ENCODE data around the gene PPIL1.

PPIL1 gene

DNA sequence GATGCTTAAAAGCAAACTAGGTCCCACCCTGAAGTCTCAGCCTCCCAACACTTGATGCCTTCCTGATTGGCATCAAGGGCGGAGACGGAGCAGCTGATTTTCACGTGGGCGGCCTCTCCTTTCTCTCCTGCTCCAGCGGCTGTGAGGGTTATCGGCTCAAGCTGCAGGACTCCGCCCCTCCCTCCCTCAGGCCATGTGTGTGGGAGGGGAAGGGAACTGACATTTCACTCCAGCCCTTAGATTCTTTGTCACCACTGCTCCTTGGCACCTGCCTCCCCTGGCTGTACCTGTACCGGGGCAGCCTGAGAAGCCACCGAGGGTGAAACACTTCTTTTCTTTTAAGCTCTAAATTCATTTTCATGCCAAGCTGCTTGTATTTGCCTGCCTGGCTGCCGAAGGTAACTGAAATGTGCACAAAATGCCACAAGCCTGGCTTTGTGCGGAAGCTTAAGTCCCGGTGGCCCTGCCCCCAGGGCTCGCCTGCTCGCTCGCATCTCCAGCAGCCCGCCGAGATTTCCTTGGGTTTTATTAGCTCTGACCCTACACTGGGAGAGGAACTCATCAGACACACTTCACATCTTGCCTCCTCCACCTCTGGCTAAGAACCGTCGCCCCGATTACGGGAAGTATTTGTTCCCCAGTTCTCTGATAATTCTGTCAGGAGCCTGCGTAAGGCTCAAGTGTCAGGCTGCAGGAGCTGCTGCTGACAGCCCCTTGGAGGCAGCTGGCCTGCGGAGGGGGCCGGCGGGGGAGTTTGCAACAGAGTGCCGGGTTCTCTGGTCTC, 25.8 kb downstream of the PPIL1 start:
- H3K36me3 ChIP-seq (ENCODE audit: control insufficient read depth in 2 of 2, insufficient read depth in 1 of 2, low read length in 2 of 2): peaks cover 0 to 22% of the 10 kb centered on the region in 2 experiments; a peak in 2 of 3 replicates
- H3K9me3 ChIP-seq (ENCODE audit: control insufficient read depth, insufficient read depth, low read depth, low read length): no peaks in the 10 kb centered on the region
- CTCF ChIA-PET: interaction anchor here (0.6 to 11.0 kb wide), 26 partner anchors 8 to 698 kb away, joined by 3 to 298 read pairs (median 6); partner anchors contain the start of genes C6orf89 and PPIL1
- peak overlapping the region; percentile 7; the same call in 1 of the 2 replicates for H3K4me3 ChIP-seq (ENCODE audit: low read depth, low read length)
- POLR2A ChIA-PET: interaction anchor here (0.6 to 3.1 kb wide), 5 partner anchors 8 to 137 kb away, joined by 3 to 14 read pairs (median 3); partner anchors contain the start of genes MTCH1 and PPIL1
- H3K27ac ChIP-seq (ENCODE audit: extremely low read depth, low read depth, low read length): no peak overlapping the region
- no peaks in the 10 kb centered on the region; the same call in 1 of the 2 replicates for H3K4me1 ChIP-seq (ENCODE audit: control insufficient read depth, insufficient read depth, low read length)
- TF ChIP-seq ZBTB21 (tag by site-specific recombination; IDR thresholded peaks at IDR 0.05) (no peak), ZNF610 (tag by site-specific recombination; IDR thresholded peaks at IDR 0.05; ENCODE audit: borderline replicate concordance) (no peak), ZNF571 (tag by site-specific recombination; IDR thresholded peaks at IDR 0.05) (no peak), ZNF658 (tag by site-specific recombination; IDR thresholded peaks at IDR 0.05) (no peak), ZNF16 (tag by site-specific recombination; IDR thresholded peaks at IDR 0.05; ENCODE audit: low read depth) (no peak), ZNF600 (tag by site-specific recombination; IDR thresholded peaks at IDR 0.05) (no peak), PRDM6 (tag by site-specific recombination; IDR thresholded peaks at IDR 0.05) (no peak), GFI1B (tag by site-specific recombination; IDR thresholded peaks at IDR 0.05) (no peak), TSHZ1 (tag by site-specific recombination; IDR thresholded peaks at IDR 0.05; ENCODE audit: borderline replicate concordance) (no peak), ZNF223 (tag by site-specific recombination; IDR thresholded peaks at IDR 0.05) (no peak), ZNF23 (tag by site-specific recombination; IDR thresholded peaks at IDR 0.05; ENCODE audit: borderline replicate concordance) (no peak), ZNF391 (tag by site-specific recombination; IDR thresholded peaks at IDR 0.05; ENCODE audit: borderline replicate concordance, low read depth) (no peak), ZFHX2 (tag by site-specific recombination; conservative IDR thresholded peaks at IDR 0.05) (peak; percentile 92), ZNF132 (tag by site-specific recombination; IDR thresholded peaks at IDR 0.05; ENCODE audit: borderline replicate concordance) (no peak), TRIM28 (IDR thresholded peaks at IDR 0.05; ENCODE audit: borderline replicate concordance, low read length) (peak; percentile 60; the same call in 1 of the 2 replicates), ZNF785 (tag by site-specific recombination; IDR thresholded peaks at IDR 0.05) (no peak), ZSCAN18 (tag by site-specific recombination; IDR thresholded peaks at IDR 0.05) (no peak), PATZ1 (tag by site-specific recombination; IDR thresholded peaks at IDR 0.05) (no peak), GLI4 (tag by site-specific recombination; IDR thresholded peaks at IDR 0.05) (no peak), GLIS1 (tag by site-specific recombination; IDR thresholded peaks at IDR 0.05) (no peak), ZNF248 (tag by site-specific recombination; IDR thresholded peaks at IDR 0.05) (no peak), ZNF341 (tag by site-specific recombination; IDR thresholded peaks at IDR 0.05; ENCODE audit: low read depth) (no peak), KLF1 (tag by site-specific recombination; IDR thresholded peaks at IDR 0.05) (peak; percentile 91), EGR2 (tag by site-specific recombination; IDR thresholded peaks at IDR 0.05; ENCODE audit: low read depth) (peak; percentile 88), ZNF776 (tag by site-specific recombination; IDR thresholded peaks at IDR 0.05; ENCODE audit: borderline replicate concordance) (no peak), SP7 (tag by site-specific recombination; IDR thresholded peaks at IDR 0.05) (peak; percentile 39; the same call in 1 of the 2 replicates), ZNF621 (tag by site-specific recombination; IDR thresholded peaks at IDR 0.05) (no peak), ZNF133 (tag by site-specific recombination; IDR thresholded peaks at IDR 0.05) (no peak)
- TF ChIP-seq, protein P1, sequence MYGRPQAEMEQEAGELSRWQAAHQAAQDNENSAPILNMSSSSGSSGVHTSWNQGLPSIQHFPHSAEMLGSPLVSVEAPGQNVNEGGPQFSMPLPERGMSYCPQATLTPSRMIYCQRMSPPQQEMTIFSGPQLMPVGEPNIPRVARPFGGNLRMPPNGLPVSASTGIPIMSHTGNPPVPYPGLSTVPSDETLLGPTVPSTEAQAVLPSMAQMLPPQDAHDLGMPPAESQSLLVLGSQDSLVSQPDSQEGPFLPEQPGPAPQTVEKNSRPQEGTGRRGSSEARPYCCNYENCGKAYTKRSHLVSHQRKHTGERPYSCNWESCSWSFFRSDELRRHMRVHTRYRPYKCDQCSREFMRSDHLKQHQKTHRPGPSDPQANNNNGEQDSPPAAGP (tag by site-specific recombination; IDR thresholded peaks at IDR 0.05): peak; percentile 67; the same call in 1 of the 2 replicates

All from HEK293 (cell line).